ENCODE results near the gene WFIKKN2.
"Not testable (repeated sequence)": the region's sequence is repeated elsewhere in the genome, so short reads cannot be mapped to it uniquely, and the experiment has no call there.

Gene WFIKKN2

DNA sequence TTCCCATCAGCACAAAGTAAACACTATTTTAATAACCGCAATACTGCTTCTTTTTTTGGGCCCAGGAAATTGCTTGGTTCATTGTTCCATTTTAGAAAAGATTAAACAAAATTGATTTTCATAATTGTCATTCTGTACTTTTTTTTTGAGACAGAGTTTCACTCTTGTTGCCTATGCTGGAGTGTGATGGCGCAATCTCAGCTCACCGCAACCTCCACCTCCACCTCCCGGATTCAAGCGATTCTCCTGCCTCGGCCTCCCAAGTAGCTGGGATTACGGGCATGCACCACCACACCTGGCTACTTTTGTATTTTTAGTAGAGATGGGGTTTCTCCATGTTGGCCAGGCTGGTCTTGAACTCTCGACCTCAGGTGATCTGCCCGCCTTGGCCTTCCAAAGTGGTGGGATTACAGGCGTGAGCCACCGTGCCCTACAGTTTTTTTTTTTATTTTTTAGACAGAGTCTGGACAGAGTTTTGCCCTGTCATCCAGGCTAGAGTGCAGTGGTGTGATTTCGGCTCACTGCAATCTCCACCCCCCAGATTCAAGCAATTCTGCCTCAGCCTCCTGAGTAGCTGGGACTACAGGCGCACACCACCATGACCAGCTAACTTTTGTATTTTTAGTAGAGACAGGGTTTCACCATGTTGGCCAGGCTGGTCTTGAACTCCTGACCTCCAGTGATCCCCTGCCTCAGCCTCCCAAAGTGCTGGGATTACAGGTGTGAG lies 30.5 kb upstream of the WFIKKN2 start:
- H3K4me3 Mint-ChIP-seq; H3K36me3 Mint-ChIP-seq; H3K27ac Mint-ChIP-seq; H3K4me1 Mint-ChIP-seq (ENCODE audit: low read depth); H3K27me3 Mint-ChIP-seq; H3K9me3 Mint-ChIP-seq (ENCODE audit: low read depth): not testable (repeated sequence)

DNA sequence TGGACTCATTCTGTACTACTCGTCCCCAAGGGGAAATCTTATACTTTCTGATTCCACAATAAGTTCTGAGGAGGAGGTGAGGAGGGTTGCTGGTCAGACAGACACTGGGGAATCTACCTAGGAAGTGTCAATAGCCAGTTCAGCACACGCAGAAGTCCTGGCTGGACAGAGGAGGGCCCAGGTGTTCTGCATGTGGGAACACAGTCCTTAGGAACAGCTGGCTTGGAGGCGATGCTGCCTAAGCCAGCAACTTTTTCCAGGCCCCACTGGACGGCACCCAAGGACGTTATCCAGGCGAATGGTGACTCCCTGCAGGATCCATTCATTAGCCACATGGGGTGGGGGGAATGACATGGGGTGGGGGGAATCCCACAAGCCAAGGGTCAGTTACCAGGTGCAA lies 29.9 kb upstream of the WFIKKN2 start:
- Mint-ChIP-seq H3K36me3 (no peaks in the 10 kb centered on the region), H3K4me1 (ENCODE audit: low read depth) (no peaks in the 10 kb centered on the region), H3K27ac (no peak overlapping the region), H3K27me3 (no peaks in the 10 kb centered on the region), H3K9me3 (ENCODE audit: low read depth) (no peaks in the 10 kb centered on the region), H3K4me3 (no peak overlapping the region)

DNA sequence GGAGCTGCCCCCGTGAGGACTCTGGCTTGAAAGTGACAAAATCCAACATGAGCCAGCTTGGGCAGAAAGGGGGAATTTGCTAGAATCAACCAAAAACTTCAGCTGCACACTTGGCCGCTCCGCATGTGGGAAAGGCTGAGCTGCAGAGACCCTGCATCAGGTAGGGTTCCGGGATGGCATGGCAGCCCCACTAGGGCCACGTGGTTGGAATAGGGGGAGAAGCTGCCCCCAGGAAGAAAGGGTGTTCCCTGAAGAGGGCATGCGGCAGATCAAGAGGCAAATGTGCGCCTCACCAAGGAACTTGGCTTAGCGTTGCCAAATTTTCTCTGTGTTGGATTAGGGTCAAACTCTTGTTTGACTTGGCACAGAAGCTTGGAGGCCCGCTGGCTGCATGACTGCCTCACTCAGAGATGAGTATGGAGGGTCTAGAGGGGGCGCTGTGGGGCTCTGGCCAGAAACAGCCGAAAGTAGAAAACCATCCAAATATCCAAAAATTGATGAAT lies 29.2 kb upstream of the WFIKKN2 start:
- H3K4me1 Mint-ChIP-seq (ENCODE audit: low read depth) = no peaks in the 10 kb centered on the region
- H3K4me3 Mint-ChIP-seq = no peak overlapping the region
- H3K27ac Mint-ChIP-seq = no peak overlapping the region
- no peaks in the 10 kb centered on the region for H3K9me3 Mint-ChIP-seq (ENCODE audit: low read depth)
- H3K27me3 Mint-ChIP-seq = no peaks in the 10 kb centered on the region
- no peaks in the 10 kb centered on the region for H3K36me3 Mint-ChIP-seq

DNA sequence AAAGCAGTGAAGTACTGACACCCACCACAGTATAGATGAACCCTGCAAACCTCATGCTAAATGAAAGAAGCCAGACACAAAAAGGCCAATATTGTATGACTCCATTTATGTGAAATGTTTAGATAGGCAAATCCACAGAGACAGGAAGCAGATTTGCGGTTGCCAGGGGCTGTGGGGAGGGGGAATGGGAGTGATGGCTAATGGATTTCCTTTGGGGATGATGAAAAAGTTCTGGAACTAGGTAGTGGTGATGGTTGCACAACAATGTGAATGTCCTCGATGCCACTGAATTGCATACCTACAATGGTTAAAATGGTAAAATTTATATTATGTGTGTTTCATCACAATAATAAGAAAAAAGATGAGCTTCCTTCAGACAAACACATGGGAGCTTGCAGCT lies 28.4 kb upstream of the WFIKKN2 start:
- H3K9me3 Mint-ChIP-seq (ENCODE audit: low read depth) = no peaks in the 10 kb centered on the region
- no peak overlapping the region for H3K27ac Mint-ChIP-seq
- H3K36me3 Mint-ChIP-seq = no peaks in the 10 kb centered on the region
- H3K4me1 Mint-ChIP-seq (ENCODE audit: low read depth) = no peaks in the 10 kb centered on the region
- no peak overlapping the region for H3K4me3 Mint-ChIP-seq
- no peaks in the 10 kb centered on the region for H3K27me3 Mint-ChIP-seq

DNA sequence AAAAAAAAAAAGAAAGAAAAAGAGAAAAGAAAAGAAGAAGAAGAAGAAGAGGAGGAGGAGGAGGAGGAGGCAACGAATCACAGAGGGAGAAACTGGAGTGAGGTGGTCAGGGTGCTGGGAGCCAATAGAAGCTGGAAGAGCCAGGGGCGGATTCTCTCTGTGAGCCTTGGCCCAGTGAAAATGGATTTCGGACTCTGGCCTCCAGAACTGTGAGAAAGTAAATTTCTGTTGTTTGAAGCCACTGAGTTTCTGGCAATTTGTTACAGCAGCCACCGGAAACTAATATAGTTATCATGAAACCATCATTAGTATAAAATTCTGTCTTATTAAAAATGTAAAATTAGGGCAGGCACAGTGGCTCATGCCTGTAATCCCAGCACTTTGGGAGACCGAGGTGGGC lies 27.7 kb upstream of the WFIKKN2 start:
- Mint-ChIP-seq H3K36me3 (no peaks in the 10 kb centered on the region), H3K4me3 (no peak overlapping the region), H3K4me1 (ENCODE audit: low read depth) (no peaks in the 10 kb centered on the region), H3K27me3 (no peaks in the 10 kb centered on the region), H3K9me3 (ENCODE audit: low read depth) (no peaks in the 10 kb centered on the region), H3K27ac (no peak overlapping the region)

DNA sequence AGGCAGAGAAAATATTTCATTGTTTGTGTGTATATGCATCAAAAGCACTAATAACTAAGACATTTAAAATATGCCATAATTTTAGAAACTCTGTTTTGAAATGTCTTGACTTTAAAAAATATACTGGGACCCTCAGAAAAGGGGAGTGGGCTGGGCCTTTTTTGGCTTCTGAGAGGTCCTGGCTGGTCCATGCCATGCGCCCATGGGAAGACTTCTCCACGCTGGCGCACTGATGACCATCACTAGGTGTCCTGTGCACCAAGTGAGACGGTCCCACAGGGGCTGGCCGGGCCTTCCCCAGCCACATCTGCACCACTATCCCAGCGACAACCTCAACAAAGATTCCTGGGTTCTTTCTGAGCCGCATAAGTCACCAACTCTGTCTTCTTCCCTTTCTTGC lies 27.0 kb upstream of the WFIKKN2 start:
- H3K27ac Mint-ChIP-seq = no peak overlapping the region
- no peaks in the 10 kb centered on the region for H3K36me3 Mint-ChIP-seq
- no peaks in the 10 kb centered on the region for H3K4me1 Mint-ChIP-seq (ENCODE audit: low read depth)
- no peaks in the 10 kb centered on the region for H3K27me3 Mint-ChIP-seq
- no peak overlapping the region for H3K4me3 Mint-ChIP-seq
- no peaks in the 10 kb centered on the region for H3K9me3 Mint-ChIP-seq (ENCODE audit: low read depth)

DNA sequence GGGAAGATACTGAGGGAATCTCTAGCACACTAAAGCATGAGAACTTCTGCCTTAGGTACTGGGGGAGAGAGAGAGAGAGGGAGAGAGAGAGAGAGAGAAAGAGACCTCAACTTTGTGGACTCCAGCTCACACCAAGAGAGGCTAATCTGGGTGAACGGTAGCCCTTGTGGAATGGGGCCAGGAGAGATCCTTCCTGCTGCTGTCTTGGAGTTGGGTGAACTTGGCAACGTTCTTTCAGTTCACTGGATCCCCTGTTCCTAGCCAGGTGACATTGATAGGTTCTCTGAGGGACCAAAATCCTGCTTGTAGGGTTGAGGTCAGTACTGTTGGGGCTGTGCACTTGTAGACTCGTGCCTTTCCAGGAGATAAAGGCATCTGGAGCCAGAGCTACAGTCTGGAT lies 26.5 kb upstream of the WFIKKN2 start:
- Mint-ChIP-seq H3K4me1 (ENCODE audit: low read depth) (no peaks in the 10 kb centered on the region), H3K9me3 (ENCODE audit: low read depth) (no peaks in the 10 kb centered on the region), H3K27ac (no peak overlapping the region), H3K4me3 (no peak overlapping the region), H3K27me3 (no peaks in the 10 kb centered on the region), H3K36me3 (no peaks in the 10 kb centered on the region)

DNA sequence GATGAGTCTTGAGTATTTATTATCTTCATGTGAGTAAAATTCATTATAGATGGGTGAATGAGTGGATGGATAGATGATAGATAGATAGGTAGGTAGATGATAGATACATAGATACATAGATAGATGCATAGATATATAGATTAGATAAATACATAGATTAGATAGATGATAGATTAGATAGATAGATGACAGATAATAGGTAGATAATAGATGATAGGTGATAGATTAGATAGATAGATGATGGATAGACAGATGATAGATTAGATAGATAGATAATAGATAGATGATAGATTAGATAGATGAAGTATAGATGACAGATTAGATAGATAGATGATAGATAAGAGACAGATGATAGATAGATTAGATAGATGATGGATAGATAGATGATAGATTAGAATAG lies 21.8 kb upstream of the WFIKKN2 start:
- no peak overlapping the region for H3K4me3 Mint-ChIP-seq
- peaks cover 10% of the 10 kb centered on the region for H3K27me3 Mint-ChIP-seq
- no peak overlapping the region for H3K27ac Mint-ChIP-seq
- peaks cover 5% of the 10 kb centered on the region for H3K4me1 Mint-ChIP-seq (ENCODE audit: low read depth)
- H3K9me3 Mint-ChIP-seq (ENCODE audit: low read depth) = no peaks in the 10 kb centered on the region
- H3K36me3 Mint-ChIP-seq = no peaks in the 10 kb centered on the region

DNA sequence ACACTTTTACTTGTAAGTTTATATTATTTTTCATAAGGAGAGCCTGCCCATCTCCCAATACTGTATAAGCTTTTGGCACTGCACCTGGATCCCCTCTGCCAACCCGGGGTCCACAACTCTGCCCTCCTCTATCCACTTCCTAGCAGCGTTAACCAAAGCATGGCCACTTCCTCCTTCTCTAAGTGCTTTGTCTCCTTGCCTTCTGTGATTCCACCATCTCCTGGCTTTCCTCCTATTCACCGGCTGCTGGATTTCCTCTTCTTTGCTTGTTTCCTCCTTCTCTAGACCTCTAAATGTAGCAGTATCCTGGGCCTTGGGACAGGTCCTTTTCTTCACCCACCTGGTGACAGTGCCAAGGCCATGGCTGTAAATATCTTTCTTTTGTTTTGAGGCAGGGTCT lies 20.0 kb upstream of the WFIKKN2 start:
- no peak overlapping the region for H3K27ac Mint-ChIP-seq
- H3K27me3 Mint-ChIP-seq = peaks cover 10% of the 10 kb centered on the region
- H3K4me1 Mint-ChIP-seq (ENCODE audit: low read depth) = peaks cover 5% of the 10 kb centered on the region
- H3K4me3 Mint-ChIP-seq = no peak overlapping the region
- H3K9me3 Mint-ChIP-seq (ENCODE audit: low read depth) = no peaks in the 10 kb centered on the region
- H3K36me3 Mint-ChIP-seq = no peaks in the 10 kb centered on the region

DNA sequence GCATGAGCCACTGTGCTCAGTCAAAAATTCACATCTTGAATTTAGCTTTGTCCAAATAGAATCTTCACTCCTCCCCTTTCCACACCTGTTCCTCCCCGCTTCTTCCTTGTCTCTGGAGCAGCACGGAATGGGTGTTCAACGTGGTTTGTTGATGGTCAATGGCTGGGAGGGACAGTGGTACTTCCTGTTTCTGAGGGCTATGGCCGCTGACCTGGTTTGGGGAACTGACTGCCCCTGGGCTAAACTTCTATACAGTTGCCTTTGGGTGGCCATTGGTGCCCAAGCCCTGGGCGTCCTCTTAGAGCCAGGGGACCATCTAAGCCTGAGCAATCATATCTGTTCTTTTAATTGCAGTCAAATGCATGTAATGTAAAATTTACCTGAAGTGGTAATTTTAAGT lies 19.1 kb upstream of the WFIKKN2 start:
- Mint-ChIP-seq H3K36me3 (no peaks in the 10 kb centered on the region), H3K4me1 (ENCODE audit: low read depth) (peaks cover 5% of the 10 kb centered on the region), H3K4me3 (no peak overlapping the region), H3K9me3 (ENCODE audit: low read depth) (no peaks in the 10 kb centered on the region), H3K27ac (no peak overlapping the region), H3K27me3 (peaks cover 10% of the 10 kb centered on the region)

DNA sequence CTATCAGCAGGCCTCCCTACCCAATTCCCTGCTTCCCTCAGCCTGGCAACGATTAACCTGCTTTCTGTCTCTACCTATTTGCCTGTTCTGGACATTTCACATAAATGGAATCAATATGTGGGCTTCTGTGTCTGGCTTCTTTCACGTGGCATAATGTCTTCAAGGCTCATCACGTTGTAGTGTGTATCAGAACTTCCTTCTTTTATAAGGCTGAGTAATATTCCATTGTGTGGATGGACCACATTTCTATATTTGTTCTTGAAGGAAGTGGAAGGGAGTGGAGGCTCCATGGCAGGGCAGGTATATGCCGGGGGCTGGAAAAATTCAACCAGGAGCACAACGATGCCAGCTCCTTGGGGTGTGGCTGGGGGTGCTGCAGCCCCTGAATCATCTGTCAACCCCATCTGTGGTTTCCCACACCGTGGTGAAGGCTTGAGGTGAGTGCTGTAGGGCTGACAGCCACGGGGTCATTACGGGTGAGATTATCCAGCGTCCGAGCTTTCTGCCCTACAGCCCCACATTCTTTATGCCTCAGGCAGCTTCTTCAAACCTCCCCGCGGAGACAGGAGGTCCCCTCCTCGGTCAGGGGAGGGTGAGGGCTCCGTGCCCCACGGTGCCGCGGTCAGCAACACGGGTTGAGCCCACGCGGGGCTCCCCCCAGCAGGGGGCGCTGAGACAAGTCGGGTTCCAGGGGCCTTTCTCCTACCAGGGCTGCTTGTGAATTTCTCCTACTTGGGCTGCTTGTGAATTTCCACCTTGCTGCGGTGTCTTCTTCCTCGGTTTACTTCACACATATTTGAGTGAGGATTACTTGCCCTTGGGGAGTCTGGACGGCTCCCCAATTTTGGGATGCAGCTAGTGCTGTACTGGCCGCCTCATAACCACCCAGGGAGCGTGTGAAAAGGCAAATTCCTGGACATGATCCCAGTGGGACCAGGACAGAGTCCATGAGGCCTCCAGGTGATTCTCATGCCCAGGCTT lies 18.3 kb upstream of the WFIKKN2 start:
- no peaks in the 10 kb centered on the region for H3K9me3 Mint-ChIP-seq (ENCODE audit: low read depth)
- H3K27me3 Mint-ChIP-seq = peaks cover 10% of the 10 kb centered on the region
- H3K27ac Mint-ChIP-seq = no peak overlapping the region
- H3K4me1 Mint-ChIP-seq (ENCODE audit: low read depth) = peaks cover 5% of the 10 kb centered on the region
- no peak overlapping the region for H3K4me3 Mint-ChIP-seq
- no peaks in the 10 kb centered on the region for H3K36me3 Mint-ChIP-seq

DNA sequence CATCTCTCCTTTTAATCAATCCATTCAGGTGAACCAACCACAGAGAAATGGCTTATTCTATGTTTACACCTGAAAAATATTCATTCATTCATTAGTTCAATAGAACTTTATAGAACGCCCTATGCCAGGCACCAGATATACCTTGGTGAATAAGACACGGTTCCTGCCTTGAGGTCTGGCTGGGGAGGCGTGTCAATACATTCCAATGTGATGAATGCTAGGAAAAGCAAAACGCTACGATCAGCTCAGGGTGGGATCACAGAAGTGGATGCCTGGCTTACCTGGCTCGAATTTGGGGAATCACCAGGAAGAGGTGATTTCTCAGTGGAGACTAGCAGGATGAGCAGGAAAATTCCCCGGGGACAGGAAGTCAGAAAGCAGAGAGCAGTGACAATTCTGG lies 17.5 kb upstream of the WFIKKN2 start:
- Mint-ChIP-seq H3K4me1 (ENCODE audit: low read depth) (peaks cover 5% of the 10 kb centered on the region), H3K9me3 (ENCODE audit: low read depth) (no peaks in the 10 kb centered on the region), H3K36me3 (no peaks in the 10 kb centered on the region), H3K27ac (no peak overlapping the region), H3K27me3 (peaks cover 10% of the 10 kb centered on the region), H3K4me3 (no peak overlapping the region)

DNA sequence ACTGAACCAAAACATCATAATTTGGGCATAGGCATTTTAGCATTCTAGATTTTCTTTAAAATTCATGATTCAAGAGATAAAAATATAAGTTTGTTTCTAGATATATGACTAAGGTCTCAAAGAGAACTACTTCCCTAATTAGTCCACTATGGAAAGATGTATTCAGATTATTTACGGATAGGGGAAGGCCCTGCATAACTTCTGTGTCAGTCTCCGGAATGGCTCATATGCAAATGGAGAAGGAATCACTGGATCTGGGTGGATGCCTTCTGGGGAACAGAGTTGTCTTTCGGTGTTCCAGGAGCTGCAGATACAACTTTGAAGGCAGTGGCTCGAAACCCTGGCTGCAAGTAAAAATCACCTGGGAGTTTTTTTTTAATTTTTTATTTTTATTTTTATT lies 17.1 kb upstream of the WFIKKN2 start:
- H3K27me3 Mint-ChIP-seq = peaks cover 10% of the 10 kb centered on the region
- H3K27ac Mint-ChIP-seq = no peak overlapping the region
- no peaks in the 10 kb centered on the region for H3K9me3 Mint-ChIP-seq (ENCODE audit: low read depth)
- H3K4me1 Mint-ChIP-seq (ENCODE audit: low read depth) = peaks cover 5% of the 10 kb centered on the region
- H3K36me3 Mint-ChIP-seq = no peaks in the 10 kb centered on the region
- H3K4me3 Mint-ChIP-seq = no peak overlapping the region

DNA sequence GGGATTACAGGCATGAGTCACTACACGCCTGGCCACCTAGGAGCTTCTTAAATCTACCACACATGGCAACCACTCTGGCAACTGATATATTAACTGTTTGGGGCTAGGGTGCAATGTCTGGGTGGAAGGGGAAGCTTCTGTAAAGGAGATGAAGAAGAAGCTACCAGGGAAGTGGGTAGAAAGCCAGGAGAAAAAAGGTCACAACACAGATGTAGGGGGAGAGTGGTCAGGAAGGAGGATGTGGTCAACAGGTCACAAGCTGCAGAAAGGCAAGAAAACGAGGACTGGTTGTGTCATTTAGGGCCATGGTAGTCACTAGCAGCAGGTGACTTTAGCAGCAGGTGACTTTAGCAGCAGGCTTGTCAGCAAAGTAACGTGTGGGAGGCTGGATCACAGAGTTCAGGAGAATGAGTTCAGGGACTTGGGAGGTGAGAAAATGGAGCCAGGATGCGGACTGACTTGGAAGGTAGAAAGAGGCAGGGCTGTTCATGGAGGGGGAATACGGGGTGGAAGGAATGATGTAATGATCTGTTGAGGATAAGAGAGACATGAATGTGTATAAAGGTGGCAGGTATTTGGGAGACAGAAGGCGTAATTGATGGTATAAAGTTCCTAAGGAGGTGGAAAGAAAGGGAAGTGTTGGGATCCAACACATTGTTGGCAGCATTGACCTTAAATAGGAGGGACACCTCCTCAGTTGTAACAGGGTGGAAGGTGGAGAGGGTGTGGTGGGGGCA lies 16.3 kb upstream of the WFIKKN2 start:
- Mint-ChIP-seq H3K9me3 (ENCODE audit: low read depth) (no peaks in the 10 kb centered on the region), H3K4me1 (ENCODE audit: low read depth) (peaks cover 5% of the 10 kb centered on the region), H3K4me3 (no peak overlapping the region), H3K36me3 (no peaks in the 10 kb centered on the region), H3K27me3 (peaks cover 13% of the 10 kb centered on the region), H3K27ac (no peak overlapping the region)

DNA sequence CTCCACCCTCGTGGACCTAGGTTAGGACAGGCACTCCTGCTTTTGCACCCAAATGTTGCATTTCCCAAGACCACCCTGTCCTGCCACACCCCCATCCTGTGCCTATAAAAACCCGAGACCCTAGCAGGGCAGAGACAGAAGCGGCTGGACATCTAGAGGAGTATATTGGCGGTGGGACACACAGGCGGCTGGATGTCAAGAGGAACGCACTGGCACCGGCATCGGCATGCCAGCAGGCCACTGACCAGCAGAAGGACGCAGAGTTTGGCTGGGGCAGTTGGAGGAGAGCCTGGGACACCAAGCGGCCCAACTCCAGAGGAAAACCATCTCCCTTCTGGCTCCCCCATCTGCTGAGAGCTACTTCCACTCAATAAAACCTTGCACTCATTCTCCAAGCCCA lies 14.7 kb upstream of the WFIKKN2 start:
- Mint-ChIP-seq H3K27me3 (peaks cover 11% of the 10 kb centered on the region), H3K4me3 (no peak overlapping the region), H3K36me3 (no peaks in the 10 kb centered on the region), H3K9me3 (ENCODE audit: low read depth) (no peaks in the 10 kb centered on the region), H3K27ac (no peak overlapping the region), H3K4me1 (ENCODE audit: low read depth) (peaks cover 5% of the 10 kb centered on the region)

All from activated naive CD8-positive, alpha-beta T cell (primary cell).